Mesothelial cell of epicardium (in vitro differentiated cells): Measurements from ENCODE around the gene KCNIP4. TPM values are rescaled to one million over a fixed set of nuclear protein-coding genes. Genes with fewer than 3 reads are reported as not detected.

Source experiments
- DNase-seq, 2 experiments: peaks; one replicate each; pipeline ENCODE4 v3.0.0; 2021; ENCODE audit warnings: low spot score in 2 of 2; ENCODE audit not compliant: unreplicated experiment in 2 of 2
- H3K27ac Mint-ChIP-seq: 2 replicates; pipeline ENCODE4 v1.8.0; 2021; ENCODE audit warnings: mixed read lengths
- H3K27me3 Mint-ChIP-seq: 2 replicates; pipeline ENCODE4 v1.8.0; 2021; ENCODE audit warnings: low read depth, mixed read lengths
- H3K36me3 Mint-ChIP-seq: 2 replicates; pipeline ENCODE4 v1.8.0; 2021; ENCODE audit warnings: mixed read lengths
- H3K4me1 Mint-ChIP-seq: 2 replicates; pipeline ENCODE4 v1.8.0; 2021; ENCODE audit warnings: mixed read lengths
- H3K4me3 Mint-ChIP-seq: 2 replicates; pipeline ENCODE4 v1.8.0; 2021; ENCODE audit warnings: mild to moderate bottlenecking, moderate library complexity, mixed read lengths
- H3K9me3 Mint-ChIP-seq: 2 replicates; pipeline ENCODE4 v1.8.0; 2021; ENCODE audit warnings: mixed read lengths
- CTCF ChIP-seq: fragments of 200-600 bp; sonication (generic); IDR thresholded peaks from one replicate; pipeline ENCODE4 v1.5.0; 2021; ENCODE audit warnings: antibody characterized with exemption; ENCODE audit not compliant: unreplicated experiment
- total RNA-seq: library from RNA; stranded (reverse); gene quantifications from 3 replicates; pipeline ENCODE4 v1.2.1, GENCODE V29; 2021

Gene KCNIP4
- total RNA-seq, 1 donor from 2014 or later, result 3.0 TPM

- Mint-ChIP-seq H3K4me3 (no peak overlapping the region), H3K36me3 (no peaks in the 10 kb centered on the region), H3K27ac (no peak overlapping the region), H3K4me1 (no peaks in the 10 kb centered on the region), H3K9me3 (no peaks in the 10 kb centered on the region), H3K27me3 (peaks cover 13% of the 10 kb centered on the region)
- TF ChIP-seq CTCF, result no peak
- DNase-seq, result no peak
These were observed 994.0 kb downstream of the KCNIP4 start for GRCh38 chr4:20954541-20954940.

- Mint-ChIP-seq H3K27me3 (no peaks in the 10 kb centered on the region), H3K9me3 (no peaks in the 10 kb centered on the region), H3K4me3 (no peak overlapping the region), H3K4me1 (no peaks in the 10 kb centered on the region), H3K27ac (no peak overlapping the region), H3K36me3 (no peaks in the 10 kb centered on the region)
- DNase-seq, result no peak
- no peak for TF ChIP-seq CTCF
These were observed 1003.6 kb downstream of the KCNIP4 start for GRCh38 chr4:20944961-20945360.

- Mint-ChIP-seq H3K27ac (no peak overlapping the region), H3K36me3 (no peaks in the 10 kb centered on the region), H3K4me3 (no peak overlapping the region), H3K4me1 (no peaks in the 10 kb centered on the region), H3K9me3 (no peaks in the 10 kb centered on the region), H3K27me3 (no peaks in the 10 kb centered on the region)
- DNase-seq, result no peak
- TF ChIP-seq CTCF, result no peak
These were observed 1004.1 kb downstream of the KCNIP4 start for GRCh38 chr4:20944451-20944850.

- DNase-seq, result no peak
- Mint-ChIP-seq H3K36me3 (no peaks in the 10 kb centered on the region), H3K27ac (no peak overlapping the region), H3K9me3 (peaks cover 3% of the 10 kb centered on the region), H3K4me3 (no peak overlapping the region), H3K27me3 (no peaks in the 10 kb centered on the region), H3K4me1 (no peaks in the 10 kb centered on the region)
- TF ChIP-seq CTCF, result no peak
These were observed 1010.4 kb downstream of the KCNIP4 start for GRCh38 chr4:20938204-20938603.

GRCh38 chr4:20926529-20926928, 1022.0 kb downstream of the KCNIP4 start:
- H3K27me3 Mint-ChIP-seq, result no peaks in the 10 kb centered on the region
- no peak overlapping the region for H3K27ac Mint-ChIP-seq
- peaks cover 7% of the 10 kb centered on the region for H3K4me1 Mint-ChIP-seq
- no peaks in the 10 kb centered on the region for H3K36me3 Mint-ChIP-seq
- DNase-seq, result no peak
- TF ChIP-seq CTCF, result no peak
- H3K9me3 Mint-ChIP-seq, result no peaks in the 10 kb centered on the region
- no peak overlapping the region for H3K4me3 Mint-ChIP-seq

- no peak overlapping the region for H3K4me3 Mint-ChIP-seq
- TF ChIP-seq CTCF, result no peak
- DNase-seq, result no peak
- H3K36me3 Mint-ChIP-seq, result no peaks in the 10 kb centered on the region
- H3K9me3 Mint-ChIP-seq, result peaks cover 5% of the 10 kb centered on the region
- H3K27ac Mint-ChIP-seq, result no peak overlapping the region
- H3K27me3 Mint-ChIP-seq, result no peaks in the 10 kb centered on the region
- peaks cover 7% of the 10 kb centered on the region for H3K4me1 Mint-ChIP-seq
These were observed 1023.4 kb downstream of the KCNIP4 start for GRCh38 chr4:20925176-20925575.
